H1 (cell line): ENCODE measurements around the gene C19orf53. TPM values are rescaled to one million over a fixed set of nuclear protein-coding genes. Genes with fewer than 3 reads are reported as not detected.

Source experiments
- CBX5 ChIP-seq: fragments of 300-800, 300-1000 bp; sonication (generic); IDR thresholded peaks from 2 replicates; pipeline ENCODE4 v1.7.1; 2016; ENCODE audit warnings: antibody characterized with exemption, low read length, low read depth
- CTBP2 ChIP-seq: IDR thresholded peaks from 2 replicates; pipeline ENCODE4 v1.7.0; 2011; ENCODE audit warnings: borderline replicate concordance, mild to moderate bottlenecking, moderate library complexity, mixed read lengths, low read length; ENCODE audit not compliant: insufficient read depth, insufficient read length
- EP300 ChIP-seq, 2 experiments: IDR thresholded peaks; 1 replicate in 1 of 2; 2 replicates in 1 of 2; pipeline ENCODE4 v1.6.1; 2011 to 2012; ENCODE audit warnings: low read depth in 2 of 2, low read length in 2 of 2, mild to moderate bottlenecking in 2 of 2, borderline replicate concordance in 1 of 2, inconsistent platforms in 1 of 2, moderate library complexity in 1 of 2
- GABPA ChIP-seq: IDR thresholded peaks from 2 replicates; pipeline ENCODE4 v1.6.1; 2011; ENCODE audit warnings: mild to moderate bottlenecking, low read length, moderate library complexity, borderline replicate concordance; ENCODE audit not compliant: insufficient read depth
- GTF2F1 ChIP-seq: IDR thresholded peaks from 2 replicates; pipeline ENCODE4 v1.6.1; 2012; ENCODE audit warnings: low read depth, low read length, improper control_type of control experiment, borderline replicate concordance
- HDAC2 ChIP-seq, 2 experiments: fragments of 300-600 bp in 1 of 2; sonication (generic) in 1 of 2; IDR thresholded peaks; 2 replicates each; pipeline ENCODE4 v1.6.1; 2011 to 2012; ENCODE audit warnings: low read depth in 2 of 2, low read length in 2 of 2, mild to moderate bottlenecking in 2 of 2, moderate library complexity in 2 of 2, borderline replicate concordance in 1 of 2, inconsistent platforms in 1 of 2
- HDAC6 ChIP-seq: IDR thresholded peaks from one replicate; pipeline ENCODE4 v1.7.1; 2012; ENCODE audit warnings: low read depth, mild to moderate bottlenecking, inconsistent platforms, low read length, moderate library complexity
- KDM4A ChIP-seq: IDR thresholded peaks from one replicate; pipeline ENCODE4 v1.7.1; 2012; ENCODE audit warnings: low read depth, mild to moderate bottlenecking, moderate library complexity, low read length, inconsistent platforms; ENCODE audit not compliant: severe bottlenecking
- PHF8 ChIP-seq: fragments of 200-600 bp; sonication (generic); conservative IDR thresholded peaks from 2 replicates; pipeline ENCODE4 v1.7.1; 2012; ENCODE audit warnings: low read depth, mild to moderate bottlenecking, inconsistent platforms, low read length, moderate library complexity
- RNF2 ChIP-seq: fragments of 200-900, 300-1000 bp; sonication (generic); IDR thresholded peaks from 2 replicates; pipeline ENCODE4 v1.7.1; 2016; ENCODE audit warnings: borderline replicate concordance, low read depth, mild to moderate bottlenecking, antibody characterized with exemption, low read length; ENCODE audit not compliant: poor library complexity, severe bottlenecking; ENCODE audit errors: missing control alignments
- SP2 ChIP-seq: IDR thresholded peaks from 2 replicates; pipeline ENCODE4 v1.6.1; 2012; ENCODE audit warnings: mild to moderate bottlenecking, low read length, inconsistent platforms
- SRF ChIP-seq: IDR thresholded peaks from 2 replicates; pipeline ENCODE4 v1.6.1; 2011; ENCODE audit warnings: mild to moderate bottlenecking, low read depth, low read length, moderate library complexity
- TCF12 ChIP-seq: IDR thresholded peaks from 2 replicates; pipeline ENCODE4 v1.6.1; 2011; ENCODE audit warnings: low read depth, mild to moderate bottlenecking, low read length
- TEAD4 ChIP-seq: IDR thresholded peaks from 2 replicates; pipeline ENCODE4 v1.6.1; 2012; ENCODE audit warnings: low read depth, low read length, inconsistent platforms, mixed read lengths
- polyA plus RNA-seq, 7 experiments: library from polyadenylated mRNA; depleted of rRNA in 3 of 7; stranded (reverse) in 5 of 7; unstranded in 2 of 7; fragments of >200 nt in 5 of 7; fragments of 200-250 nt in 2 of 7; gene quantifications; 1 replicate in 5 of 7; 2 replicates in 1 of 7; 4 replicates in 1 of 7; pipeline versions ENCODE4 v1.2.1 to v1.2.3, GENCODE V29; 2011 to 2013; ENCODE audit warnings: missing spikeins in 2 of 7, mixed read lengths in 2 of 7
- total RNA-seq: library from RNA; stranded (reverse); fragmentation: NEBNext Ultra II Directional; extraction: Animal tissue kit (Norgen Biotek cat#: 25700); gene quantifications from 2 replicates; pipeline ENCODE4 v1.2.1, GENCODE V29; 2021
- TF ChIP-seq, protein P1 (sequence below), 3 experiments: IDR thresholded peaks; 1 replicate in 2 of 3; 2 replicates in 1 of 3; pipeline versions ENCODE4 v1.5.1 to v1.6.1; 2011; ENCODE audit warnings: low read length in 3 of 3, mild to moderate bottlenecking in 3 of 3, inconsistent platforms in 2 of 3, low read depth in 1 of 3, moderate library complexity in 1 of 3; ENCODE audit not compliant: insufficient read depth in 1 of 3; ENCODE audit errors: control extremely low read depth in 1 of 3
- TF ChIP-seq, protein P2 (sequence below): IDR thresholded peaks from 2 replicates; pipeline ENCODE4 v1.6.1; 2012; ENCODE audit warnings: low read length, inconsistent platforms
- TF ChIP-seq, protein P3 (sequence below): IDR thresholded peaks from 2 replicates; pipeline ENCODE4 v1.6.1; 2011; ENCODE audit warnings: low read depth, mild to moderate bottlenecking, low read length; ENCODE audit not compliant: insufficient read depth

C19orf53 gene
- total and polyA plus RNA-seq, 2 of the 8 experiments (the other 6 are each of a cell fraction or from before 2014, with no cell fraction given), result 104 to 169 TPM

DNA sequence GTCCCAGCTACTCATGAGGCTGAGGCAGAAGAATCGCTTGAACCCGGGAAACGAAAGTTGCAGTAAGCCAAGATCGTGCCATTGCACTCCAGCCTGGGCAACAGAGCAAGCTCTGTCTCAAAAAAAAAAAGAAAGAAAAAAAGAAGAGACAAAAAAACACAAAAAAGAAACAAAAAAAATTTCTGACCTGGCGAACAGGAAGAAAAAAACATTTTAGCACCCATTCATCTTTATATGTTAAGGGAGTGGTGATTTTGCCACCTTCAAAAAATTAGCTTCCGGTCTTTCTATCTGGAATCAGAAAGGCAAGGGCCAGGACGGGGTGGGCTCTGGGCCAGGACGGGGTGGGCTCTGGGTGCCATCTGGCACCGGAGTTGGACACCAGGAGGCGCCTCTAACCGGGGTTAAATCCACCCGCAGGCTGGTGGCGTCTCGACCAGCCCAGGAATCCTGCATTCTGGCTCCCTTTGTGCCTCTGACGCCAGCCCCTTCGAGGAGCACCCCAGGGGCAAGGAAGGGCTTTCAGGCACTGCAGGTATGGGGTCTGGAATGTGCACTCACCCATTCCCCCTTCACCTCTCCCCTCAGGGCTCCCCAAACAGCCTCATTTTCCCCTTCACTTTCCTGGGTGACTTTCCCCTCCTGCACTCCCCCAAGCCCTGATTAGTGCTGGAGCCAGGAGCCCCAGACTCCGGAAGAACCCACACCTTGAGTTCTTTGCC is 10.6 kb downstream of the C19orf53 start (continued):
- TF ChIP-seq, protein P1, sequence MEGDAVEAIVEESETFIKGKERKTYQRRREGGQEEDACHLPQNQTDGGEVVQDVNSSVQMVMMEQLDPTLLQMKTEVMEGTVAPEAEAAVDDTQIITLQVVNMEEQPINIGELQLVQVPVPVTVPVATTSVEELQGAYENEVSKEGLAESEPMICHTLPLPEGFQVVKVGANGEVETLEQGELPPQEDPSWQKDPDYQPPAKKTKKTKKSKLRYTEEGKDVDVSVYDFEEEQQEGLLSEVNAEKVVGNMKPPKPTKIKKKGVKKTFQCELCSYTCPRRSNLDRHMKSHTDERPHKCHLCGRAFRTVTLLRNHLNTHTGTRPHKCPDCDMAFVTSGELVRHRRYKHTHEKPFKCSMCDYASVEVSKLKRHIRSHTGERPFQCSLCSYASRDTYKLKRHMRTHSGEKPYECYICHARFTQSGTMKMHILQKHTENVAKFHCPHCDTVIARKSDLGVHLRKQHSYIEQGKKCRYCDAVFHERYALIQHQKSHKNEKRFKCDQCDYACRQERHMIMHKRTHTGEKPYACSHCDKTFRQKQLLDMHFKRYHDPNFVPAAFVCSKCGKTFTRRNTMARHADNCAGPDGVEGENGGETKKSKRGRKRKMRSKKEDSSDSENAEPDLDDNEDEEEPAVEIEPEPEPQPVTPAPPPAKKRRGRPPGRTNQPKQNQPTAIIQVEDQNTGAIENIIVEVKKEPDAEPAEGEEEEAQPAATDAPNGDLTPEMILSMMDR (IDR thresholded peaks at IDR 0.05; ENCODE audit: control extremely low read depth in 1 of 3, insufficient read depth in 1 of 3, low read depth in 1 of 3, low read length in 3 of 3), result peak; percentile 65 to 82 (median 80)
- TF ChIP-seq SP2, result no peak
- TF ChIP-seq, protein P2, sequence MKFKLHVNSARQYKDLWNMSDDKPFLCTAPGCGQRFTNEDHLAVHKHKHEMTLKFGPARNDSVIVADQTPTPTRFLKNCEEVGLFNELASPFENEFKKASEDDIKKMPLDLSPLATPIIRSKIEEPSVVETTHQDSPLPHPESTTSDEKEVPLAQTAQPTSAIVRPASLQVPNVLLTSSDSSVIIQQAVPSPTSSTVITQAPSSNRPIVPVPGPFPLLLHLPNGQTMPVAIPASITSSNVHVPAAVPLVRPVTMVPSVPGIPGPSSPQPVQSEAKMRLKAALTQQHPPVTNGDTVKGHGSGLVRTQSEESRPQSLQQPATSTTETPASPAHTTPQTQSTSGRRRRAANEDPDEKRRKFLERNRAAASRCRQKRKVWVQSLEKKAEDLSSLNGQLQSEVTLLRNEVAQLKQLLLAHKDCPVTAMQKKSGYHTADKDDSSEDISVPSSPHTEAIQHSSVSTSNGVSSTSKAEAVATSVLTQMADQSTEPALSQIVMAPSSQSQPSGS, result no peak
- TF ChIP-seq PHF8, result no peak
- no peak for TF ChIP-seq KDM4A
- TF ChIP-seq TCF12, result no peak
- TF ChIP-seq CBX5, result no peak
- TF ChIP-seq SRF, result no peak
- TF ChIP-seq HDAC6, result no peak
- TF ChIP-seq HDAC2 (IDR thresholded peaks at IDR 0.05; ENCODE audit: borderline replicate concordance in 1 of 2, low read depth in 2 of 2, low read length in 2 of 2), result 0 out of 4 replicates have a peak, but pooled peaks of 1 of the 2 experiments have one; percentile 39
- peak; percentile 88 for TF ChIP-seq TEAD4
- TF ChIP-seq, protein P3, sequence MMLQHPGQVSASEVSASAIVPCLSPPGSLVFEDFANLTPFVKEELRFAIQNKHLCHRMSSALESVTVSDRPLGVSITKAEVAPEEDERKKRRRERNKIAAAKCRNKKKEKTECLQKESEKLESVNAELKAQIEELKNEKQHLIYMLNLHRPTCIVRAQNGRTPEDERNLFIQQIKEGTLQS, result no peak
- no peak for TF ChIP-seq RNF2
- no peak for TF ChIP-seq GTF2F1
- no peak; a peak in 1 of 3 replicates for TF ChIP-seq EP300 (IDR thresholded peaks at IDR 0.05; ENCODE audit: borderline replicate concordance in 1 of 2, low read depth in 2 of 2, low read length in 2 of 2)
- peak; percentile 74 for TF ChIP-seq CTBP2
- peak; percentile 40; the same call in 1 of the 2 replicates for TF ChIP-seq GABPA
